AG04450 (cell line): ENCODE results near the gene MMP27. TPM values are rescaled to one million over a fixed set of nuclear protein-coding genes. Genes with fewer than 3 reads are reported as not detected.

ENCODE experiments used
- CTCF ChIA-PET: fragments of 300-600, 350-600 bp; formaldehyde crosslinking; extraction: SDS; loops from one replicate; lab custom pipeline; 2022; ENCODE audit warnings: antibody characterized with exemption, inconsistent platforms; lab: Charles Lee
- POLR2A ChIA-PET: fragments of 350-600 bp; formaldehyde crosslinking; extraction: SDS; loops from one replicate; lab custom pipeline; 2021; ENCODE audit warnings: antibody characterized with exemption, inconsistent platforms; lab: Yijun Ruan, JAX
- DNase-seq: peaks from one replicate; pipeline ENCODE4 v3.0.0-alpha.2; 2011; ENCODE audit warnings: low read depth, low spot score
- H3K27ac ChIP-seq: one replicate; pipeline ENCODE4 v1.5.1; 2012; ENCODE audit warnings: low read depth, low read length, control low read depth
- H3K27me3 ChIP-seq: one replicate; pipeline ENCODE4 v1.6.0; 2012; ENCODE audit warnings: low read length; ENCODE audit not compliant: control insufficient read depth, insufficient read depth
- H3K4me3 ChIP-seq: 2 replicates; pipeline ENCODE4 v1.5.1; 2011; ENCODE audit warnings: mild to moderate bottlenecking, low read depth, low read length, control low read depth
- H3K9me3 ChIP-seq: 2 replicates; pipeline ENCODE4 v1.5.1; 2012; ENCODE audit warnings: low read length; ENCODE audit not compliant: control insufficient read depth, insufficient read depth
- polyA plus RNA-seq: library from polyadenylated mRNA; depleted of rRNA; stranded (reverse); fragments of >200 nt; gene quantifications from 2 replicates; pipeline ENCODE4 v1.2.3, GENCODE V29; 2011
- TF ChIP-seq, protein P1 (sequence below): IDR thresholded peaks from 2 replicates; pipeline ENCODE4 v1.5.1; 2011; ENCODE audit warnings: low read depth, low read length, control low read depth, inconsistent platforms

The MMP27 gene
- polyA plus RNA-seq, 1 experiment = not detected

- no peak for DNase-seq
- ChIA-PET CTCF (no interaction called here), POLR2A (no interaction called here)
- no peak within 1 kb of the TSS for H3K27ac ChIP-seq
- H3K9me3 ChIP-seq = peaks cover 2% of the 10 kb centered on the region; the same call in 1 of the 2 replicates
- TF ChIP-seq, protein P1, sequence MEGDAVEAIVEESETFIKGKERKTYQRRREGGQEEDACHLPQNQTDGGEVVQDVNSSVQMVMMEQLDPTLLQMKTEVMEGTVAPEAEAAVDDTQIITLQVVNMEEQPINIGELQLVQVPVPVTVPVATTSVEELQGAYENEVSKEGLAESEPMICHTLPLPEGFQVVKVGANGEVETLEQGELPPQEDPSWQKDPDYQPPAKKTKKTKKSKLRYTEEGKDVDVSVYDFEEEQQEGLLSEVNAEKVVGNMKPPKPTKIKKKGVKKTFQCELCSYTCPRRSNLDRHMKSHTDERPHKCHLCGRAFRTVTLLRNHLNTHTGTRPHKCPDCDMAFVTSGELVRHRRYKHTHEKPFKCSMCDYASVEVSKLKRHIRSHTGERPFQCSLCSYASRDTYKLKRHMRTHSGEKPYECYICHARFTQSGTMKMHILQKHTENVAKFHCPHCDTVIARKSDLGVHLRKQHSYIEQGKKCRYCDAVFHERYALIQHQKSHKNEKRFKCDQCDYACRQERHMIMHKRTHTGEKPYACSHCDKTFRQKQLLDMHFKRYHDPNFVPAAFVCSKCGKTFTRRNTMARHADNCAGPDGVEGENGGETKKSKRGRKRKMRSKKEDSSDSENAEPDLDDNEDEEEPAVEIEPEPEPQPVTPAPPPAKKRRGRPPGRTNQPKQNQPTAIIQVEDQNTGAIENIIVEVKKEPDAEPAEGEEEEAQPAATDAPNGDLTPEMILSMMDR = no peak
- no peaks in the 10 kb centered on the region for H3K27me3 ChIP-seq
- no peak within 1 kb of the TSS for H3K4me3 ChIP-seq
These were observed 19.4 kb upstream of the MMP27 start, which contains the start of gene MMP8 for GRCh38 chr11:102724904-102725500. Gene MMP8, minus strand, starts transcription at chr11:102724954. Its CDS starts 99 bp downstream, at chr11:102724855.

DNA sequence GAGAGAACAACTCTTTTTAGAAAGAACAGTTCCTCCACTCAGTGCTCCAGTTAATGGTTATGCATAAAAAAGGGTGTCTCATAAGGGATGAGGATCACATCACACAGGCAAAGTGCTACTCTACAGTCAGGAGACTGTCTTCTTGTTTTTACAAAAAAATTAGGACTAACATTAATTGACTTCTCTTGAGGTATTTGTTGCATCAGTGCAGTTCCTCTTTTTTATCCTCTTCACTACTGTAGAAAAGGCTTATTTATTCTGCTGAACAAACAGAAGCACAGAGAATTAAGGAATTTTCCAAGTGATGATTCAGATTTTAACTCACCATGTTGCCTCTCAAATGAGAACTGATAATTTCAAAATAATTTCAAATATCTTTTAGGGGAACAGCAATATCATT, 17.3 kb upstream of the MMP27 start:
- CTCF ChIA-PET = no interaction called here
- DNase-seq = no peak

GRCh38 chr11:102719620-102720277, 14.2 kb upstream of the MMP27 start:
- ChIA-PET CTCF (no interaction called here), POLR2A (no interaction called here)
- no peak overlapping the region for H3K4me3 ChIP-seq
- DNase-seq = no peak
- H3K27me3 ChIP-seq = peaks cover 2% of the 10 kb centered on the region
- peaks cover 2% of the 10 kb centered on the region; the same call in 1 of the 2 replicates for H3K9me3 ChIP-seq
- no peak overlapping the region for H3K27ac ChIP-seq
- TF ChIP-seq, protein P1 = no peak

More for the DNA sequence above, 17.3 kb upstream of the MMP27 start:
- no peaks in the 10 kb centered on the region for H3K27me3 ChIP-seq
- POLR2A ChIA-PET = no interaction called here
- no peak overlapping the region for H3K27ac ChIP-seq
- TF ChIP-seq, protein P1 = no peak
- H3K9me3 ChIP-seq = peaks cover 2% of the 10 kb centered on the region; the same call in 1 of the 2 replicates
- H3K4me3 ChIP-seq = no peak overlapping the region

DNA sequence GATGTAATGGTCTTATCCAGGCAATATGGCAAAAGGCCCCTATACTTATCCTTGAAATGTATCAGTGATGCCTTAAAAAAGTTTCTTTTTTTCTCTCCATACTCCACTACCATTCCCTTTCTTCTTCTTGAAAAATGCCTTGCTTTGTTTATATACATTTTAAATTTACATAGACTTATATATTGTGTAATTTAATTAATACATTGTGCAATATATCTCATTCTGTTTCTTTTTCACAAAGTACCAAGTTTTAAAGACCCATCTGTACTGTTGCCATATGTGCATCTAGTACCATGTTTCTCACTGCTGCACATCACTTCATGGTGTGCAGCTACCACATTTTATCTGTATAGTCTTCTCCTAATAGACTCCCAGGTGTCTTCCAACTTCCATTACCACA, 11.7 kb upstream of the MMP27 start:
- CTCF ChIA-PET = no interaction called here

More for the DNA sequence above, 11.7 kb upstream of the MMP27 start:
- POLR2A ChIA-PET = no interaction called here
- DNase-seq = no peak
- Histone ChIP-seq H3K4me3 (no peak overlapping the region), H3K9me3 (no peaks in the 10 kb centered on the region), H3K27me3 (peaks cover 2% of the 10 kb centered on the region), H3K27ac (no peak overlapping the region)
- TF ChIP-seq, protein P1 = no peak
